PC-9 (cell line): ENCODE measurements around the gene SAMD5.

Experiments used
- EZH2 ChIP-seq: fragments of 200-600 bp; sonication (generic); IDR thresholded peaks from 2 replicates; pipeline ENCODE4 v1.8.0; 2017; ENCODE audit warnings: antibody characterized with exemption, low read depth
- TF ChIP-seq, protein P1 (sequence below): fragments of 200-600 bp; sonication (generic); conservative IDR thresholded peaks from 2 replicates; pipeline ENCODE4 v1.6.1; 2017; ENCODE audit warnings: mixed run types, antibody characterized with exemption, mild to moderate bottlenecking, moderate library complexity

DNA sequence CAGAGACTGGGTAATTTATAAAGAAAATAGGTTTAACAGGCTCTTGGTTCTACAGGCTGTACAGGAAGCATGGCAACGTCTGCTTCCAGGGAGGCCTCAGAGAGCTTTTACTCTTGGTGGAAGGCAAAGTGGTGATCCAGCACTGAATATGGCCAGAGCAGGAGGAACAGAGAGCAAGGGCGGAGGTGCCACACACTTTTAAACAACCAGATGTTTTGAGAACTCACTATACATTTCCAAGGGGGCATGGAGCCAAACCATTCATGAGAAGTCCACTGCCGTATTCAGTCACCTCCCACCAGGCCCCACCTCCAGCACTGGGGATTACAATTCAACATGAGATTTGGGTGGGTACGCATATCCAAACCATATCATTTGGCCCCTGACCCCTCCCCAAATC is 18.7 kb downstream of the SAMD5 start:
- TF ChIP-seq, protein P1, sequence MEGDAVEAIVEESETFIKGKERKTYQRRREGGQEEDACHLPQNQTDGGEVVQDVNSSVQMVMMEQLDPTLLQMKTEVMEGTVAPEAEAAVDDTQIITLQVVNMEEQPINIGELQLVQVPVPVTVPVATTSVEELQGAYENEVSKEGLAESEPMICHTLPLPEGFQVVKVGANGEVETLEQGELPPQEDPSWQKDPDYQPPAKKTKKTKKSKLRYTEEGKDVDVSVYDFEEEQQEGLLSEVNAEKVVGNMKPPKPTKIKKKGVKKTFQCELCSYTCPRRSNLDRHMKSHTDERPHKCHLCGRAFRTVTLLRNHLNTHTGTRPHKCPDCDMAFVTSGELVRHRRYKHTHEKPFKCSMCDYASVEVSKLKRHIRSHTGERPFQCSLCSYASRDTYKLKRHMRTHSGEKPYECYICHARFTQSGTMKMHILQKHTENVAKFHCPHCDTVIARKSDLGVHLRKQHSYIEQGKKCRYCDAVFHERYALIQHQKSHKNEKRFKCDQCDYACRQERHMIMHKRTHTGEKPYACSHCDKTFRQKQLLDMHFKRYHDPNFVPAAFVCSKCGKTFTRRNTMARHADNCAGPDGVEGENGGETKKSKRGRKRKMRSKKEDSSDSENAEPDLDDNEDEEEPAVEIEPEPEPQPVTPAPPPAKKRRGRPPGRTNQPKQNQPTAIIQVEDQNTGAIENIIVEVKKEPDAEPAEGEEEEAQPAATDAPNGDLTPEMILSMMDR = no peak
- TF ChIP-seq EZH2 = no peak
